NCI-H1105 treated with DMSO at 0.1 percent for 48 hours (cell line): Measurements from ENCODE around the gene CNTN5.

Source experiments
- DNase-seq: peaks from one replicate; lab custom pipeline; 2025; lab: John Stamatoyannopoulos, UW

Gene CNTN5

DNA sequence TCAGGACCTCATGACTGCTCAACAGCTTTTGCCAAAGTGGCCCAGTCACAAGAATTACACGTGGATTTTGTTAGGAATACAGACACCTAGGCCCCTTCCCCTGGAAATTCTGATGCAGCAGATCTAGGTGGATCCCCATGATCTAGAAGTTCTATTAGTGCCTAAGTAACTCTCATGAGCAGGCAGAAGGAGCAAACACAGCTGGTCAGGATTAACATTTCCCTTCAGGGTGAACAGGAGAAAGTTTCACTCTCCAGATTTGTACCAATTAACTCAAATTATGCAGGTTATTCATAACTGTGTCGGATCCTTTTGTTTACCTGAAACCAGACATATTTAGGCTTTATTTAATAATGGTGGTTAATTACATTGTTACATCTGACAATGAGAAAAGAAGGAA, 1072.9 kb downstream of the CNTN5 start:
- DNase-seq = no peak

DNA sequence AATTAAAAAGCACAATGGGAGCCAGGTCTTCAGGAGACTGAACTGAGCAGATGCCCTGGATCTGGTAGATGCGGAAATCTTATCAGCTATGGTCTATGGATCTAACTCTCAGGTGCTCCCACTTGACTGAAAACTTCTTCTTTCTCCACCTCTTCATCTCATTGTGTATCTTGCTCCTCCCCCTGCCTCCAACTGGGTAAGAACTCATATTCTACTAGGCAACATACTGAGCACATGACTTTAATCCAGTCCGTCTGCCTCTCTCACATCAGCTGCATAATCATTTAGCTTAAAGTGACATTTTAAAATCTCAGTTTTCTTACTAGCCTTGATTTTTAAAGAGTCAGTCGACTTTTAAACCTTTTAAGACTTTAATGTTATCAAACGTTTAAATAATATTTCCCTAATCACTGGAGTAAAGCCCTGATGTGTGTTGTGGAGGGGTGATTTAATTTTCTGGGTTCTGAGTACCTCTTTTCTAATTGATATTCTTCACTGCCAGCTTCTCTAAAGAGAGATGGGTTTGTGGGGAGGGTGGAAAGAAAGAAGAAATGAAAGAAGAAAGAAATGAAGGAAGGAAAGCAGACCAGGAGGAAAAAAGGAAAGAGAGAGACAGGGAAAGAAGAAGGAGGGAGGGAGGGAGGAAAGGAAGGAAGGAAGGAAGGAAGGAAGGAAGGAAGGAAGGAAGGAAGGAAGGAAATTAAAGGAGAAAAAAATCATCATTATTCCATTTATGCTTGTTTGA, 1073.5 kb downstream of the CNTN5 start:
- DNase-seq = no peak

- DNase-seq = no peak
These were observed 1075.1 kb downstream of the CNTN5 start for GRCh38 chr11:100095809-100096208.

DNA sequence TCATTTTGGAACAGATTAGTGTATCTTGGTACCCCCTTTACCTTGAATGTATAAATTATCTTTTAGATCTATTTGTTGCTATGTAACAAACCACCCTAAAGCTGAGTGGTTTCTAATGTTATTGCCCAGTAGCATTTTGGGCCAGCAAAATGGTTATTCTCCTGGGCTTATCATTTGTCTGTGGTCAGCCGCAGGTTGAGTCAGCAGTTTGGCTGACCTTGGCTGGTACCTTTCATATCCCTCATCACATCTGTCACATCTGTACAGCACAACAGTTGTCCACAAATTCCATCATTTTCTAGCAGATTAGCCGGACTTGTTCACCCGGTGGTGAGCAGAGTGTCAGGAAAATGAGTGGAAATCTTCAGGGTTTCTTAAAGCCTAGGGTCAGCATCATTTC, 1077.8 kb downstream of the CNTN5 start:
- DNase-seq = no peak

GRCh38 chr11:100105255-100105981, 1084.7 kb downstream of the CNTN5 start:
- no peak for DNase-seq

- peak; percentile 57 for DNase-seq
These were observed 1085.2 kb downstream of the CNTN5 start for GRCh38 chr11:100105982-100106358.

GRCh38 chr11:100119176-100119575, 1098.4 kb downstream of the CNTN5 start:
- no peak for DNase-seq

DNA sequence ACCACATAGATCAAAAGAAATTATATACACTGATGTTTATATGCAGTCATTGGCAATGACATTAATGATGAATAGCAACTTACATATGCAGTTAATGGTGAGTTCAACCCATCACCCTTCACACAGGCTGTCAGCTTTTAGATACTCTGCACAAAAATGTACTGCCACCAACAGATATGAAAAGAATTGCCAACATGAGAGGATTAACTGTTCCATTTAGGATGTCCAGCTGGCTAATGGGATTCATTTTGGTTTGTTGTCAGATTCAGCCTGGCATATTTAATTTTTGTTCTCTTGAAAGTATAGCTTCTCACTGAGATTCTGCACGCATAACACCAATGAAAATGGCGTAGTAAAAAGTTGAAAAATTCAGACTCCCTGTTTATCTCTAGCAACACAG, 1112.4 kb downstream of the CNTN5 start:
- DNase-seq = no peak

GRCh38 chr11:100141201-100141600, 1120.5 kb downstream of the CNTN5 start:
- no peak for DNase-seq

DNA sequence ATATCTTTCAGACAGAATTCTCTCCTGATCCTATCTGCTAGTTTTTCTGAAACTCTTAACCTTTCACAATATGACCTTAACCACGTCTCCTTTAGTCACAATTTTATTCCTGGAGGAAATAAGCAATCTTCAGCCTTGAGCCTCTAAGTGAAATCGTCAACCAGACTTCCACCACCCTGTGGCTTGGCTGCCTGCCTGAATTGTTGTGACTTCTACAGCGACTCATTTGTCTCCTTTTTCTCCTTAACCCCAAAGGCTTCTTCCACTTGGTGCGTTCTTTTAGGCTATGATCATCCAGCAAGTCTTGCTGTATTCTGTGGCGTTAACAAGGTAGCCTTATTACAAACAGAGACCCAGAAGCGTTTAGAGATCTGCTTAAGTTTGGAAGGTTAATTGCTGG, 1131.2 kb downstream of the CNTN5 start:
- DNase-seq = no peak

GRCh38 chr11:100152766-100153165, 1132.0 kb downstream of the CNTN5 start:
- DNase-seq = no peak

DNA sequence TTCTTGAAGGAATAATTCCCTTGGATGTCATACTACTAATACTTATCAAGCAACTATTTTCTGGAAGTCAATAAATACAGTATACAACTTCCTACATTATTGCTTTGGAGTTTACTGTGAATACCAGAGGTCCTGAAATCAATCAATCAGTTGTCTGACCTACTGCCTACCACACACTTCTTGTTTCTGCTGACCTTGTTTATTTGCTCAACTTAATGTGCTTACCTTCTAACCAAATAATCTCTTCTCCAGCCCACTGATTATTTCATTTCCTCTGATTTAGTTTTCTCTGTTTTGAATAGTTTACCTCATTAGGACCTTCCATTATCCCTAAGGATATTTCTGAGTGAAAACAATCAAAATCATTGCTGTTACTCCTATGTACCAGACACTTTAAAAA, 1142.7 kb downstream of the CNTN5 start:
- DNase-seq = no peak

GRCh38 chr11:100174881-100175280, 1154.1 kb downstream of the CNTN5 start:
- no peak for DNase-seq

DNA sequence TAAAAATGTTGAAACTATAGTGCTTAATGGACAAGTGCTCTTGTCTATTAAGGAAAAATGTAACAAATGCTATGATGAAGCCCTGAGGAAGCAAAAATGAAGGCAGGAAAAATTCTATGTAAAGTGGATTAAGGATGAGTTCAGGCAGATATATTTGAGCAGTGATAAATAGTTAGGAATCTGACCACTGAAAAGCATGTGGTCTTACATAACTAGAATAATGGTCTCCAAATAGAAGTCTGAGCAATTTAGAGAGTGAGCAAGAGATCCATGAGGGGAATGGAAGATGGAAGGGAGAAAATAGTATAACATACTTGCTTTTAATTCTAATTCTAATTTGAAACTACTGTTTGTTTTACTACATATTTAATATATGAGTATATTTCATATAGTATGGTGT, 1155.7 kb downstream of the CNTN5 start:
- no peak for DNase-seq

- DNase-seq = no peak
These were observed 1156.9 kb downstream of the CNTN5 start for GRCh38 chr11:100177651-100178050.

GRCh38 chr11:100182350-100182749, 1161.6 kb downstream of the CNTN5 start:
- DNase-seq = no peak

- no peak for DNase-seq
These were observed 1162.2 kb downstream of the CNTN5 start for GRCh38 chr11:100182927-100183326.

DNA sequence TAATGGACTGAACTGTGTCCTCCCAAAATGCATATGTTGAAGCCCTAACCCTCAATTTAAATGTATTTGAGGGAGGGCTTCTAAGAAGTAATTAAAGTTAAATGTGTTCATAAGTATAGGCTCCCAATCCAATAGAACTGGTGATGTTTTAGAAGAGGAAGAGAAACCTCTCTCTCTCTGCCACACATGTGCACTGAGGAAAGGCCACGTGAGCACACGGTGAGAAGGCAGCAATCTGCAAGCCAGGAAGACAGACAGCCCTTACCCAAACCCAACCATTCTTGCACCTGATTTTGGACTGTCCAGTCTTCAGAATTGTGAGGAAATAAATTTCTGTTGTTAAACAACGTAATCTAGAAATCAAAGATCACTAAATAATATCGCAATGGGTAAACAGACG, 1164.8 kb downstream of the CNTN5 start:
- no peak for DNase-seq

GRCh38 chr11:100188137-100188783, 1167.5 kb downstream of the CNTN5 start:
- DNase-seq = no peak

DNA sequence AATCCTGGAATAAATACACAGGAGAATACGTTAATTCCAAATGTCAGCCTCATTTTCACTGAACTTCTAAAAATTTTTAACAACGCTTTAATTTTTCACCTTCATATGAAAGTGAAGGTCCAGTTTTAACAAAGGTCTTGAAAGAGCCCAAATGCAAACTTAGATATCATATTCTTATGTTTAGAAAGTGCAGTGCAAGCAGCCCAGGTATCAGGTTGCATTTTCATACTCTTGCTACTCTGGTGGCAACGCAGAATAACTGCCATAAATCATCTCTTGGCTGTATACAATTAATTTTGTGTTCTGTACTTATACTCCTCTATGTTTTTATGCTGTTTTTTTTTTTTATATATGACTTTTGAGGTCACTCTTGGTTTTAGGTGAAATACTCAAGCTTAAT, 1169.6 kb downstream of the CNTN5 start:
- peak; percentile 30 for DNase-seq

DNA sequence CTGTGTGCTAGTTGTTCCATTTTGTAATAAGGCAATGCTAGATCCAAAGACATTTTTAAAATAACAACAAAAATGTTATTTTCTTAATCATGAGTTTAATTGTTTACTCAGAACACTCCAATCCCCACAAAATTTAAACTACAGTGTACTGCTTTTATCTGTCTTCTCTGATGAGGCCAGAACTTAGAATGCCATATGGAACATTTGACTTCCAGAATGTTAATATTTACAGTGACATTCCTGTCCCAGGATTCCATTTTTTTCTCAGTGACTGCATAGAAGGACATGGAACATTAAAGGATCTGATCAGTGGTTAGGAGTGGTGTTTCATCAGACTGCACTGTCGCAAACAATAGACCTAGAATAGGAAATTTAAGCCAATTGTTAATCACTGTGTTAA, 1171.4 kb downstream of the CNTN5 start:
- no peak for DNase-seq

- no peak for DNase-seq
These were observed 1183.0 kb downstream of the CNTN5 start for GRCh38 chr11:100203789-100204188.

GRCh38 chr11:100205926-100206325, 1185.2 kb downstream of the CNTN5 start:
- no peak for DNase-seq
